ENCODE data around the gene SCARB1. TPM values are rescaled to one million over a fixed set of nuclear protein-coding genes. Genes with fewer than 3 reads are reported as not detected.
A peak's percentile ranks its signal among the peaks of the same experiment; 100 is the strongest.

SCARB1 gene
- total and polyA plus RNA-seq, 2 experiments from 2014 or later = 50.4 to 90.0 TPM

GRCh38 chr12:124788936-124789555 is 74.6 kb downstream of the SCARB1 start:
- H3K4me1 ChIP-seq (ENCODE audit: insufficient read depth) = no peaks in the 10 kb centered on the region
- no peaks in the 10 kb centered on the region for H3K27me3 ChIP-seq
- TF ChIP-seq EZH2phosphoT487 (IDR thresholded peaks at IDR 0.05; ENCODE audit: low read depth, severe bottlenecking, unreplicated experiment) = no peak
- TF ChIP-seq EZH2 (IDR thresholded peaks at IDR 0.05; ENCODE audit: borderline replicate concordance) = no peak
- TF ChIP-seq CTCF (IDR thresholded peaks at IDR 0.05; ENCODE audit: poor library complexity) = no peak
- no peaks in the 10 kb centered on the region for H4K20me1 ChIP-seq (ENCODE audit: insufficient read depth, poor library complexity, severe bottlenecking)
- H3K9me2 ChIP-seq (replicated peaks; ENCODE audit: insufficient read depth) = no peaks in the 10 kb centered on the region
- no peak overlapping the region for H3K27ac ChIP-seq
- no peak overlapping the region for H3K4me2 ChIP-seq
- H3K4me3 ChIP-seq = no peak overlapping the region
- DNase-seq (ENCODE audit: low spot score) = no peak
- no peaks in the 10 kb centered on the region for H3K9me3 ChIP-seq (ENCODE audit: low read depth)
- H2AFZ ChIP-seq = no peak overlapping the region
- no peaks in the 10 kb centered on the region for H3K79me2 ChIP-seq
- WGBS (ENCODE audit: low lambda C conversion rate, missing lambda C conversion rate) = 92% methylated on average over 13 of the region's 13 CpGs
- H3K36me3 ChIP-seq (replicated peaks; ENCODE audit: insufficient read depth, low read depth) = no peaks in the 10 kb centered on the region

GRCh38 chr12:124786061-124786964 is 77.4 kb downstream of the SCARB1 start:
- Histone ChIP-seq H3K27me3 (no peaks in the 10 kb centered on the region), H3K9me3 (ENCODE audit: low read depth) (no peaks in the 10 kb centered on the region), H3K79me2 (no peaks in the 10 kb centered on the region), H3K4me1 (ENCODE audit: insufficient read depth) (no peaks in the 10 kb centered on the region), H3K27ac (no peak overlapping the region), H2AFZ (peak overlapping the region; percentile 20), H3K4me2 (peak overlapping the region; percentile 69), H3K9me2 (replicated peaks; ENCODE audit: insufficient read depth) (no peaks in the 10 kb centered on the region), H3K4me3 (peak overlapping the region; percentile 11), H4K20me1 (ENCODE audit: insufficient read depth, poor library complexity, severe bottlenecking) (no peaks in the 10 kb centered on the region), H3K36me3 (replicated peaks; ENCODE audit: insufficient read depth, low read depth) (no peaks in the 10 kb centered on the region)
- TF ChIP-seq EZH2 (IDR thresholded peaks at IDR 0.05; ENCODE audit: borderline replicate concordance) = no peak
- no peak for TF ChIP-seq CTCF (IDR thresholded peaks at IDR 0.05; ENCODE audit: poor library complexity)
- no peak for TF ChIP-seq EZH2phosphoT487 (IDR thresholded peaks at IDR 0.05; ENCODE audit: low read depth, severe bottlenecking, unreplicated experiment)
- WGBS (ENCODE audit: low lambda C conversion rate, missing lambda C conversion rate) = 76% methylated on average over 31 of the region's 31 CpGs
- peak; percentile 80 for DNase-seq (ENCODE audit: low spot score)

GRCh38 chr12:124784871-124785572 is 78.6 kb downstream of the SCARB1 start:
- Histone ChIP-seq H3K4me3 (no peak overlapping the region), H3K9me3 (ENCODE audit: low read depth) (no peaks in the 10 kb centered on the region), H3K79me2 (no peaks in the 10 kb centered on the region), H3K4me1 (ENCODE audit: insufficient read depth) (no peaks in the 10 kb centered on the region), H3K27me3 (no peaks in the 10 kb centered on the region), H4K20me1 (ENCODE audit: insufficient read depth, poor library complexity, severe bottlenecking) (no peaks in the 10 kb centered on the region), H3K27ac (no peak overlapping the region), H3K36me3 (replicated peaks; ENCODE audit: insufficient read depth, low read depth) (no peaks in the 10 kb centered on the region), H3K4me2 (no peak overlapping the region), H2AFZ (no peak overlapping the region), H3K9me2 (replicated peaks; ENCODE audit: insufficient read depth) (no peaks in the 10 kb centered on the region)
- no peak for TF ChIP-seq CTCF (IDR thresholded peaks at IDR 0.05; ENCODE audit: poor library complexity)
- TF ChIP-seq EZH2 (IDR thresholded peaks at IDR 0.05; ENCODE audit: borderline replicate concordance) = no peak
- TF ChIP-seq EZH2phosphoT487 (IDR thresholded peaks at IDR 0.05; ENCODE audit: low read depth, severe bottlenecking, unreplicated experiment) = no peak
- WGBS (ENCODE audit: low lambda C conversion rate, missing lambda C conversion rate) = 84% methylated on average over 11 of the region's 11 CpGs
- no peak for DNase-seq (ENCODE audit: low spot score)
